HAP-1 (cell line): ENCODE measurements around the gene SLC39A11.

Experiments used
- DNase-seq, 2 experiments: peaks; one replicate each; pipeline ENCODE4 v3.0.0-alpha.2; 2016 to 2020; ENCODE audit warnings: low spot score in 2 of 2
- H3K27me3 ChIP-seq: fragments of 250-450 bp; sonication (Bioruptor Pico); 2 replicates; pipeline ENCODE4 v1.5.1; 2020; ENCODE audit warnings: low read depth, mild to moderate bottlenecking, moderate library complexity
- H3K36me3 ChIP-seq: fragments of 250-450 bp; sonication (Bioruptor Pico); replicated peaks from 2 replicates; pipeline ENCODE4 v1.5.1; 2020; ENCODE audit warnings: mild to moderate bottlenecking
- H3K4me1 ChIP-seq: fragments of 250-450 bp; sonication (Bioruptor Pico); 2 replicates; pipeline ENCODE4 v1.5.1; 2020; ENCODE audit warnings: mild to moderate bottlenecking
- H3K4me3 ChIP-seq: fragments of 250-450 bp; sonication (Bioruptor Pico); 2 replicates; pipeline ENCODE4 v1.5.1; 2020; ENCODE audit warnings: mild to moderate bottlenecking, moderate library complexity
- H3K9me3 ChIP-seq: fragments of 250-450 bp; sonication (Bioruptor Pico); 2 replicates; pipeline ENCODE4 v1.5.1; 2020; ENCODE audit warnings: mild to moderate bottlenecking, moderate library complexity
- in situ Hi-C: fragments of 300-500 bp; cut with MboI; formaldehyde crosslinking; loops from 3 replicates; pipeline ENCODE4 v1.14.3; 2020; ENCODE audit warnings: low sequenced_read_pairs, inconsistent platforms, mixed read lengths

SLC39A11 gene

GRCh38 chr17:72860778-72861177 is 231.7 kb downstream of the SLC39A11 start:
- H3K4me1 ChIP-seq = no peaks in the 10 kb centered on the region
- no peaks in the 10 kb centered on the region for H3K27me3 ChIP-seq
- in situ Hi-C loops = no loop called here
- no peaks in the 10 kb centered on the region for H3K36me3 ChIP-seq
- H3K9me3 ChIP-seq = no peaks in the 10 kb centered on the region
- DNase-seq = no peak
- no peak overlapping the region for H3K4me3 ChIP-seq

GRCh38 chr17:72858826-72859495 is 233.5 kb downstream of the SLC39A11 start:
- no peak for DNase-seq
- in situ Hi-C loops = no loop called here

GRCh38 chr17:72853440-72854415 is 238.8 kb downstream of the SLC39A11 start:
- Histone ChIP-seq H3K4me3 (no peak overlapping the region), H3K4me1 (no peaks in the 10 kb centered on the region), H3K9me3 (no peaks in the 10 kb centered on the region), H3K27me3 (no peaks in the 10 kb centered on the region), H3K36me3 (no peaks in the 10 kb centered on the region)
- DNase-seq = no peak
- in situ Hi-C loops = no loop called here

More at GRCh38 chr17:72858826-72859495, 233.5 kb downstream of the SLC39A11 start:
- H3K4me1 ChIP-seq = no peaks in the 10 kb centered on the region
- no peak overlapping the region for H3K4me3 ChIP-seq
- H3K27me3 ChIP-seq = no peaks in the 10 kb centered on the region
- H3K9me3 ChIP-seq = no peaks in the 10 kb centered on the region
- H3K36me3 ChIP-seq = no peaks in the 10 kb centered on the region

- no peaks in the 10 kb centered on the region for H3K36me3 ChIP-seq
- no peaks in the 10 kb centered on the region for H3K27me3 ChIP-seq
- DNase-seq = no peak
- H3K9me3 ChIP-seq = no peaks in the 10 kb centered on the region
- no peaks in the 10 kb centered on the region for H3K4me1 ChIP-seq
- no peak overlapping the region for H3K4me3 ChIP-seq
- in situ Hi-C loops = no loop called here
Measured at GRCh38 chr17:72852277-72852938, 240.1 kb downstream of the SLC39A11 start.

- no peak overlapping the region for H3K4me3 ChIP-seq
- no peaks in the 10 kb centered on the region for H3K9me3 ChIP-seq
- H3K27me3 ChIP-seq = no peaks in the 10 kb centered on the region
- H3K4me1 ChIP-seq = no peaks in the 10 kb centered on the region
- no peak for DNase-seq
- no peaks in the 10 kb centered on the region for H3K36me3 ChIP-seq
- in situ Hi-C loops = no loop called here
Measured at GRCh38 chr17:72850410-72851118, 241.9 kb downstream of the SLC39A11 start.

- Histone ChIP-seq H3K4me1 (no peaks in the 10 kb centered on the region), H3K9me3 (no peaks in the 10 kb centered on the region), H3K4me3 (no peak overlapping the region), H3K27me3 (no peaks in the 10 kb centered on the region), H3K36me3 (no peaks in the 10 kb centered on the region)
- DNase-seq = no peak
- in situ Hi-C loops = no loop called here
Measured at GRCh38 chr17:72846399-72846798, 246.1 kb downstream of the SLC39A11 start.

- in situ Hi-C loops = no loop called here
- no peak for DNase-seq
- Histone ChIP-seq H3K36me3 (no peaks in the 10 kb centered on the region), H3K27me3 (no peaks in the 10 kb centered on the region), H3K4me3 (no peak overlapping the region), H3K9me3 (no peaks in the 10 kb centered on the region), H3K4me1 (no peaks in the 10 kb centered on the region)
Measured at GRCh38 chr17:72843591-72843990, 248.9 kb downstream of the SLC39A11 start.

- in situ Hi-C loops = no loop called here
Measured at GRCh38 chr17:72840019-72840418, 252.5 kb downstream of the SLC39A11 start.

GRCh38 chr17:72839131-72839725 is 253.3 kb downstream of the SLC39A11 start:
- Histone ChIP-seq H3K4me1 (no peaks in the 10 kb centered on the region), H3K9me3 (no peaks in the 10 kb centered on the region), H3K4me3 (no peak overlapping the region), H3K36me3 (no peaks in the 10 kb centered on the region), H3K27me3 (no peaks in the 10 kb centered on the region)
- no peak for DNase-seq
- in situ Hi-C loops = no loop called here

More at GRCh38 chr17:72840019-72840418, 252.5 kb downstream of the SLC39A11 start:
- no peaks in the 10 kb centered on the region for H3K36me3 ChIP-seq
- H3K4me3 ChIP-seq = no peak overlapping the region
- no peaks in the 10 kb centered on the region for H3K9me3 ChIP-seq
- no peak for DNase-seq
- H3K4me1 ChIP-seq = no peaks in the 10 kb centered on the region
- no peaks in the 10 kb centered on the region for H3K27me3 ChIP-seq

- Histone ChIP-seq H3K4me3 (no peak overlapping the region), H3K36me3 (no peaks in the 10 kb centered on the region), H3K4me1 (no peaks in the 10 kb centered on the region), H3K9me3 (no peaks in the 10 kb centered on the region), H3K27me3 (no peaks in the 10 kb centered on the region)
- DNase-seq = no peak
- in situ Hi-C loops = no loop called here
Measured at GRCh38 chr17:72838581-72838980, 253.9 kb downstream of the SLC39A11 start.

- in situ Hi-C loops = no loop called here
- H3K4me3 ChIP-seq = no peak overlapping the region
- DNase-seq = no peak
- H3K9me3 ChIP-seq = no peaks in the 10 kb centered on the region
- no peaks in the 10 kb centered on the region for H3K36me3 ChIP-seq
- H3K4me1 ChIP-seq = no peaks in the 10 kb centered on the region
- no peaks in the 10 kb centered on the region for H3K27me3 ChIP-seq
Measured at GRCh38 chr17:72838068-72838467, 254.4 kb downstream of the SLC39A11 start.

GRCh38 chr17:72837335-72837734 is 255.2 kb downstream of the SLC39A11 start:
- no peaks in the 10 kb centered on the region for H3K4me1 ChIP-seq
- no peak for DNase-seq
- no peaks in the 10 kb centered on the region for H3K9me3 ChIP-seq
- H3K27me3 ChIP-seq = no peaks in the 10 kb centered on the region
- H3K36me3 ChIP-seq = no peaks in the 10 kb centered on the region
- H3K4me3 ChIP-seq = no peak overlapping the region
- in situ Hi-C loops = no loop called here

- DNase-seq = no peak
- no peaks in the 10 kb centered on the region for H3K9me3 ChIP-seq
- no peaks in the 10 kb centered on the region for H3K27me3 ChIP-seq
- H3K4me1 ChIP-seq = no peaks in the 10 kb centered on the region
- no peaks in the 10 kb centered on the region for H3K36me3 ChIP-seq
- no peak overlapping the region for H3K4me3 ChIP-seq
- in situ Hi-C loops = no loop called here
Measured at GRCh38 chr17:72833128-72833765, 259.2 kb downstream of the SLC39A11 start.
